Thymus (tissue), 11 donors: ENCODE results near the gene FAR2. TPM values are rescaled to one million over a fixed set of nuclear protein-coding genes. Genes with fewer than 3 reads are reported as not detected.
"Not testable (repeated sequence)": the region's sequence is repeated elsewhere in the genome, so short reads cannot be mapped to it uniquely, and the experiment has no call there.

ENCODE experiments used
- DNase-seq, 9 donors: peaks; one replicate each; pipeline ENCODE4 v3.0.0-alpha.2; 2013; ENCODE audit warnings: low spot score in 9 of 9, low read depth in 6 of 9, missing footprints in 1 of 9
- H3K27ac ChIP-seq, 2 donors: one replicate each; pipeline ENCODE4 v1.5.1; 2013; ENCODE audit warnings: control low read depth in 1 of 2, low read depth in 1 of 2, low read length in 1 of 2, mild to moderate bottlenecking in 1 of 2, moderate library complexity in 1 of 2
- H3K27me3 ChIP-seq, 2 donors: one replicate each; pipeline ENCODE4 v1.5.1; 2013; ENCODE audit warnings: low read length in 1 of 2; ENCODE audit not compliant: control insufficient read depth in 2 of 2, insufficient read depth in 1 of 2
- H3K36me3 ChIP-seq, 2 donors: one replicate each; pipeline ENCODE4 v1.5.1; 2013; ENCODE audit warnings: low read length in 1 of 2, mild to moderate bottlenecking in 1 of 2, moderate library complexity in 1 of 2; ENCODE audit not compliant: control insufficient read depth in 2 of 2, insufficient read depth in 2 of 2
- H3K4me1 ChIP-seq, 2 donors: one replicate each; pipeline ENCODE4 v1.5.1; 2013; ENCODE audit warnings: low read length in 2 of 2; ENCODE audit not compliant: control insufficient read depth in 2 of 2, insufficient read depth in 2 of 2
- H3K4me3 ChIP-seq, 2 donors: one replicate each; pipeline ENCODE4 v1.5.1; 2013; ENCODE audit warnings: low read length in 2 of 2, control low read depth in 1 of 2, mild to moderate bottlenecking in 1 of 2
- H3K9me3 ChIP-seq, 2 donors: one replicate each; pipeline ENCODE4 v1.5.1; 2013; ENCODE audit warnings: low read length in 1 of 2, mild to moderate bottlenecking in 1 of 2; ENCODE audit not compliant: control insufficient read depth in 2 of 2, insufficient read depth in 1 of 2
- WGBS: extraction: QIAGEN DNeasy Blood & Tissue Kit; methylation state at CpG from one replicate; pipeline ENCODE4 v1.1.7; 2013; 5-methylcytosine and 5-hydroxymethylcytosine counted together
- polyA plus RNA-seq: library from polyadenylated mRNA; stranded (reverse); fragments of 200-250 nt; gene quantifications from one replicate; pipeline ENCODE4 v1.2.3, GENCODE V29; 2013
- total RNA-seq: library from RNA; stranded (reverse); fragments of 120-200 nt; gene quantifications from one replicate; pipeline ENCODE4 v1.2.4, GENCODE V29; 2013
- donor health status: healthy.

FAR2 gene
- total and polyA plus RNA-seq, 2 donors, result 5.3 to 11.6 TPM

DNA sequence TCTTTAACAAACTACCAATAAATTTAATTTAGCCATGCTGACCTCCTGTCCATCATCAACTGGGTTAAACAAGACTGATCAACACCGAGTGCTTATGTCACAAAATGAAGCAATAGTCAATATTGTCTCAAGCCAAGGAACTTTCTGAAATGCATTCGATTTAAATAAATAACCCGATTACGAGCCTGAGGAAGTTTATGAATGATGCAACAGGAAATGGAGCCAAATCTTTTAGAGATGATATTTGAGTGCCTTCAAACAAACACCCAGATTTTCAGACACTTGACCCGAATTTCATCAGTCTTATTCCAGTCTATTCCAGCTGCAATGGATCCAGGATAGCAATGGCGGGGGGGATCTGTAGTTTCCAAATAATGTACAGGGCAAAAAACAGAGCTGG lies 27.9 kb downstream of the FAR2 start:
- Histone ChIP-seq H3K4me3 (no peak overlapping the region), H3K27me3 (no peaks in the 10 kb centered on the region), H3K27ac (no peak overlapping the region), H3K9me3 (peaks cover 0 to 8% of the 10 kb centered on the region in 2 donors), H3K36me3 (no peaks in the 10 kb centered on the region), H3K4me1 (no peaks in the 10 kb centered on the region)
- 93% methylated on average over 6 of the region's 6 CpGs for WGBS
- no peak for DNase-seq

DNA sequence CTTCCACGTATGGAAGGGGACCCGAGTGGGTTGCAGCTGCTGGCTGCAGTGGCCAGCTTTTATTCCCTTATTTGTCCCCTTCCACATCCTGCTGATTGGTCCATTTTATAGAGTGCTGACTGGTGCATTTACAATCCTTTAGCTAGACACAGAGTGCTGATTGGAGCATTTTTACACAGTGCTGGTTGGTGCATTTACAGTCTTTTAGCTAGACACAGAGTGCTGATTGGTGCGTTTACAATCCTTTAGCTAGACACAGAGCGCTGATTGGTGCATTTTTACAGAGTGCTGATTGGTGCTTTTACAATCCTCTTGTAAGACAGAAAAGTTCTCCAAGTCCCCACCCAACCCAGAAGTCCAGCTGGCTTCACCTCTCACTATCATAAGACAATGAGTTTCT lies 33.2 kb downstream of the FAR2 start:
- WGBS, result 98% methylated on average over 4 of the region's 4 CpGs
- H3K4me3 ChIP-seq, H3K4me1 ChIP-seq, H3K27ac ChIP-seq, H3K9me3 ChIP-seq, H3K36me3 ChIP-seq, DNase-seq, H3K27me3 ChIP-seq: not testable (repeated sequence)

- no peaks in the 10 kb centered on the region for H3K4me1 ChIP-seq
- DNase-seq, result no peak
- no peaks in the 10 kb centered on the region for H3K9me3 ChIP-seq
- no peak overlapping the region for H3K27ac ChIP-seq
- no peaks in the 10 kb centered on the region for H3K36me3 ChIP-seq
- H3K27me3 ChIP-seq, result no peaks in the 10 kb centered on the region
- H3K4me3 ChIP-seq, result no peak overlapping the region
- WGBS, result 94% methylated on average over 2 of the region's 2 CpGs
Observed at GRCh38 chr12:29187756-29188155, 38.7 kb downstream of the FAR2 start.

DNA sequence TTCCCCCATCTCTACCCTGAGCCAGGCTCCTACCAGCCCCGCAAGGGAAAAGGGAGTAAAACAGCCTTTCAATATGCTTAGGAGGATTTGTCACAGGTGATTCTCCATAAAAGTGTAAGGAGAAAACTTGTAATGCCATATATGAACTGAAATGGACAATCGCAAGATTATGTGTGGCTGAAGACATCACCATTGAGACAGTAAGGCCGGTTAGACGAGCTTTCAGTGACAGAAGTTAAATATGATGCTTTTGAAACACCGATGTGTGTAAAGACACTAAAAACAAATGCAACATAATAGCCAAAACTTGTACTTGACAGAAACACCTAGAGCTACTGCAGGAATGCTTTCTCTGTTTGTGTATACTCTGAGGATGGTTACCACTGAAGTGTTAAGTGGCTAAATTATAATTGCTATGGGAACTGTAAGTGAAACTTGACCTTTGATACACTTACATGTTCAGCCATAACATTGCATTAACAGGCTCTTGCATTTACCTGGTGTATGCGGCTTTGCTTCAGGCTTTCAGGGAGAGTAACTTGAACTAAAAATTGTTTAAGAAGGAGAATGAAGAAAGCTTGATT lies 42.3 kb downstream of the FAR2 start:
- Histone ChIP-seq H3K27ac (no peak overlapping the region), H3K9me3 (no peaks in the 10 kb centered on the region), H3K36me3 (no peaks in the 10 kb centered on the region), H3K27me3 (no peaks in the 10 kb centered on the region), H3K4me3 (no peak overlapping the region), H3K4me1 (no peaks in the 10 kb centered on the region)
- WGBS, result 94% methylated on average over 6 of the region's 6 CpGs
- no peak for DNase-seq

DNA sequence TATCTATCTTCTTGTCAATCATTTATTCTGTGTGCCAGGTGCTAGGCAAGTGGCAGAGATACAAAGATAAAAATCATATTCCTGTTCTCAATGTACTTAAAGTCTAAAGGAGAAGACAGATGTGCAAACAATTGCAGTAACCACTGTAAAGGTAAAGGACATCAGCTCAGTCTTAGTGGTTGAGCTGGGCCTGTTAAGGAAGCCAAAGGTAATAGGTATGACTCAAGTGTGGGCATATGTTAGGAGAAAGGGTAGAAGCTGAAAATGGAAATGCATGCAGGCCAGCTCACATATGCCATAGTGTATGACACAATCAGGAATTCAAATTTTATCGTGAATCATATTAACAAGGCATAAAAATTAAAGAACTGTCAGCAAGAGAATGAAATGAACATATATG lies 49.8 kb downstream of the FAR2 start:
- H3K4me1 ChIP-seq, result no peaks in the 10 kb centered on the region
- no peaks in the 10 kb centered on the region for H3K9me3 ChIP-seq
- 100% methylated on average over 1 of the region's 1 CpG for WGBS
- H3K27ac ChIP-seq, result no peak overlapping the region
- H3K36me3 ChIP-seq, result no peaks in the 10 kb centered on the region
- H3K27me3 ChIP-seq, result no peaks in the 10 kb centered on the region
- no peak for DNase-seq
- no peak overlapping the region for H3K4me3 ChIP-seq

DNA sequence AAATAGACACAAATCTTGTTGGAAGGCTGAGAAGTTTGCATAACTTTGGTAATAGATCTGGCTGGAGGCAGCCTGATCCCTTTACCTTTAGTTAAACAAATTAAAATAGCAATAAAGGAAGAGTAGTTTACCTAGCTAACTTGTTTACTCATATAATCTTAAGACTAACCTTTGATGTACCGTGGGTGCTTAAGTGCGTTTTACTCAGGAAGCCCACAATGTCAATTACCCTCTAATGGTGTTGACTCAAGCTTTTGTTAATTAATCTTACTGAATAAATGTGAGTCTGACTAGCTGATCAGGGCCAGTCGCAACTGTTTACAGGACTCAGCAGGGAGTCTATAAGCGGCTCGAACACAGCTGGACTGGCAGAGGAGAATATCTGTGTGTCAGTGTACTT lies 51.5 kb downstream of the FAR2 start:
- Histone ChIP-seq H3K27me3 (no peaks in the 10 kb centered on the region), H3K27ac (no peak overlapping the region), H3K9me3 (no peaks in the 10 kb centered on the region), H3K4me3 (no peak overlapping the region), H3K4me1 (no peaks in the 10 kb centered on the region), H3K36me3 (no peaks in the 10 kb centered on the region)
- 75% methylated on average over 5 of the region's 5 CpGs for WGBS
- no peak for DNase-seq

DNA sequence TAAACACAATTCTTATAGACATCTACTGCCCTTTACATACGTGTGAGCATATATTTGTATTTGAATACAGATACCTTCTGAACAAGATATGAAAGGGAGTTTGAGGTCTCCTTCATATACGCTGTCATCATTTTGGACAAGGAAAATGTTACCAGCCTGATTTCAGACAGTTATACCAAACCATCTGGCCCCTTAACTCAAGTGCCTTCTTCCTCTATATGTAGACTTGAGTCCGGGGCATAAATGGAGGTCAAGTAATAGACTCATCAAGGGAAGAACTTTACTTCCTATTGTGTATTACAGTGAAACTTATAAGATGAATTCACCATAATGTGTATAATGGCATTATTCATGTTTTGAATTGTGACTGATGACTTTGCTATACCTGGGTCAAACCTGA lies 52.2 kb downstream of the FAR2 start:
- no peak for DNase-seq
- no peak overlapping the region for H3K4me3 ChIP-seq
- H3K27ac ChIP-seq, result no peak overlapping the region
- no peaks in the 10 kb centered on the region for H3K9me3 ChIP-seq
- H3K4me1 ChIP-seq, result no peaks in the 10 kb centered on the region
- no peaks in the 10 kb centered on the region for H3K36me3 ChIP-seq
- no peaks in the 10 kb centered on the region for H3K27me3 ChIP-seq
- 73% methylated on average over 3 of the region's 3 CpGs for WGBS

- Histone ChIP-seq H3K4me3 (no peak overlapping the region), H3K9me3 (no peaks in the 10 kb centered on the region), H3K27ac (no peak overlapping the region), H3K27me3 (no peaks in the 10 kb centered on the region), H3K36me3 (no peaks in the 10 kb centered on the region), H3K4me1 (no peaks in the 10 kb centered on the region)
- 69% methylated on average over 2 of the region's 2 CpGs for WGBS
- no peak for DNase-seq
Observed at GRCh38 chr12:29201746-29202145, 52.7 kb downstream of the FAR2 start.

DNA sequence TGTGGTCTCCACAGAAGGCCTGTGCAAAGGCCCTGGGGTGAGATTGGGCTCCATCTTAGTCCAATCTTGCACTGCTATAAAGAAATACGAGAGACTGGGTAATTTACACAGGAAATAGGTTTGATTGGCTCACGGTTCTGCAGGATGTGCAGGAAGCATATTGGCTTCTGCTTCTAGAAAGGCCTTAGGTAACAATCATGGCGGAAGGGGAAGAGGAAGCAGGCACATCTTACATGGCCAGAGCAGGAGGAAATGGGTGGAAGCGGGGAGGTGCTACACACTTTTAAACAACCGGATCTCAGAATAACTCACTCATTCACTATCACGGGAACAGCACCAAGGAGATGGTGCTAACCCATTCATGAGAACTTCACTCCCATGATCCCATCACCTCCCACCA lies 55.4 kb downstream of the FAR2 start:
- no peaks in the 10 kb centered on the region for H3K27me3 ChIP-seq
- H3K27ac ChIP-seq, result no peak overlapping the region
- no peaks in the 10 kb centered on the region for H3K9me3 ChIP-seq
- H3K36me3 ChIP-seq, result no peaks in the 10 kb centered on the region
- no peak for DNase-seq
- H3K4me1 ChIP-seq, result no peaks in the 10 kb centered on the region
- WGBS, result 97% methylated on average over 6 of the region's 6 CpGs
- no peak overlapping the region for H3K4me3 ChIP-seq

GRCh38 chr12:29207120-29207519 lies 58.0 kb downstream of the FAR2 start:
- WGBS, result 58% methylated on average over 5 of the region's 5 CpGs
- DNase-seq, result peak in 1 of 9 donors; percentile 7
- Histone ChIP-seq H3K4me1 (no peaks in the 10 kb centered on the region), H3K9me3 (no peaks in the 10 kb centered on the region), H3K27ac (no peak overlapping the region), H3K36me3 (no peaks in the 10 kb centered on the region), H3K27me3 (no peaks in the 10 kb centered on the region), H3K4me3 (no peak overlapping the region)
